ENCODE results near the gene TSPAN18.
A peak's percentile ranks its signal among the peaks of the same experiment; 100 is the strongest.

TSPAN18 gene

GRCh38 chr11:44759743-44760476 is 33.1 kb downstream of the TSPAN18 start:
- DNase-seq (ENCODE audit: low spot score) = no peak

GRCh38 chr11:44760477-44760872 is 33.7 kb downstream of the TSPAN18 start:
- DNase-seq (ENCODE audit: low spot score) = no peak

- DNase-seq (ENCODE audit: low spot score) = no peak
These were observed 34.3 kb downstream of the TSPAN18 start for GRCh38 chr11:44760917-44761550.

- DNase-seq (ENCODE audit: low spot score) = no peak
These were observed 34.8 kb downstream of the TSPAN18 start for GRCh38 chr11:44761551-44761961.

- no peak for DNase-seq (ENCODE audit: low spot score)
These were observed 36.5 kb downstream of the TSPAN18 start for GRCh38 chr11:44763121-44763820.

- no peak for DNase-seq (ENCODE audit: low spot score)
These were observed 37.8 kb downstream of the TSPAN18 start for GRCh38 chr11:44764583-44764982.

- DNase-seq (ENCODE audit: low spot score) = no peak
These were observed 38.3 kb downstream of the TSPAN18 start for GRCh38 chr11:44765026-44765595.

GRCh38 chr11:44765676-44766075 is 38.9 kb downstream of the TSPAN18 start:
- DNase-seq (ENCODE audit: low spot score) = no peak

- no peak for DNase-seq (ENCODE audit: low spot score)
These were observed 39.6 kb downstream of the TSPAN18 start for GRCh38 chr11:44766112-44766971.

GRCh38 chr11:44766972-44767278 is 40.2 kb downstream of the TSPAN18 start:
- no peak for DNase-seq (ENCODE audit: low spot score)

GRCh38 chr11:44767421-44767820 is 40.7 kb downstream of the TSPAN18 start:
- DNase-seq (ENCODE audit: low spot score) = no peak

- DNase-seq (ENCODE audit: low spot score) = no peak
These were observed 43.6 kb downstream of the TSPAN18 start for GRCh38 chr11:44770401-44770800.

- DNase-seq (ENCODE audit: low spot score) = no peak
These were observed 44.5 kb downstream of the TSPAN18 start for GRCh38 chr11:44771252-44771734.

GRCh38 chr11:44771841-44772240 is 45.1 kb downstream of the TSPAN18 start:
- DNase-seq (ENCODE audit: low spot score) = no peak

- no peak for DNase-seq (ENCODE audit: low spot score)
These were observed 46.7 kb downstream of the TSPAN18 start for GRCh38 chr11:44773351-44773965.

GRCh38 chr11:44774108-44774507 is 47.3 kb downstream of the TSPAN18 start:
- DNase-seq (ENCODE audit: low spot score) = no peak

- DNase-seq (ENCODE audit: low spot score) = no peak
These were observed 48.0 kb downstream of the TSPAN18 start for GRCh38 chr11:44774731-44775130.

- DNase-seq (ENCODE audit: low spot score) = peak; percentile 12
These were observed 48.7 kb downstream of the TSPAN18 start for GRCh38 chr11:44775366-44775984.

GRCh38 chr11:44775985-44776446 is 49.3 kb downstream of the TSPAN18 start:
- no peak for DNase-seq (ENCODE audit: low spot score)

- no peak for DNase-seq (ENCODE audit: low spot score)
These were observed 49.9 kb downstream of the TSPAN18 start for GRCh38 chr11:44776551-44777208.
